ENCODE data around the gene MLC1.
"Not testable (repeated sequence)": the region's sequence is repeated elsewhere in the genome, so short reads cannot be mapped to it uniquely, and the experiment has no call there.

Gene MLC1

DNA sequence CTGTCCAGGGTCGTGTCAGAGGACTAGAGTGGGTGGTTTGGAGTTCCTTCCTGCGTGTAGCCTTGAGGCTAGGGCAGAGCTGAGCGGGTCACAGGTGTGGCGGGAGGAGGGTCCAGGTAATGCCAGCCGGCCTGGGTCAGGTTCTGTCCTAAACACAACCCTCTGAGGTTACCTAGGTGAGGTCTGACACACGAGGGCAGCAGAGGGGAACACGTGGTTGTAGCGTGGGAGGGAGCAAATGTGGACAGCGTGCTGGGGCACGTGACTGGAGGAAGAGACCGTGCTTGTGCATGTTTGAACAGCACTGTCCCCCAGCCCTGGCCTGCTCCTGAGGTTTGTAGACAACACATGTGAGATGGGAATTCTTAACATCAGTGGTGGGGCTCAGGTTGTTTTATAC lies 17.7 kb upstream of the MLC1 start:
- DNase-seq (no peak), ATAC-seq (no peak)

DNA sequence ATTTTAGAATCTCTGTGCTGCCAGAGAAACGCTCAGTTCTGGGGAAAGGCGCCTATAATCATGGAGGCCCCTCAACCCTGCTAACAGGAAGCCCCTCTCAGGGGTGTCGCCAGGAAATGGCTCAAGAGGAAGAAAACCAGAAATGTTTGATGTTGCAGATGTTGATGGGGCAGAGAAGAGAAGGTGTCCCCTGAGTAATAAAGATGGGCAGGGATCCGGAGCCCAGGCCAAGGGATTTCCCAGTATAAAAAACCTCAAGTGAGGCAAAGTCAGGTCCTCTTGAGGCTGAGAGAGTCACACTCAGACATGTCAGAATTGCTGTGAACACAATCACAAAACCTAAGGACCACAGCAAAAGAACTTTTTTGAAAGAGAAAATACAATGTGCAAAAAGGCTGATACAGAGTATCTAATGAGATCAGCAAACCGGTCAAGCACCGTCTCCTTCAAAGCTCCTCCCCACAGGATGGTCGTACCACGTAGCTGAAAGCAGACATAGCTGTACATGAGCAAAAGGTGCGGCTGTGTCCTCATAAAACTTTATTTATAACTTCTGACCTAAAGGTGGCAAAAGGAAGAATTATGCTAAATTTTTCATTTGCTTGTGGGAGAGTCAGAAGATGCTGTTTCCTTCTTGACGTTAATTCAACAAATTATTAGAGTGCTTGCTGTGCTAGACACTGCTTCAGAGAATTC lies 16.8 kb upstream of the MLC1 start:
- ATAC-seq (no peak), DNase-seq (no peak)

DNA sequence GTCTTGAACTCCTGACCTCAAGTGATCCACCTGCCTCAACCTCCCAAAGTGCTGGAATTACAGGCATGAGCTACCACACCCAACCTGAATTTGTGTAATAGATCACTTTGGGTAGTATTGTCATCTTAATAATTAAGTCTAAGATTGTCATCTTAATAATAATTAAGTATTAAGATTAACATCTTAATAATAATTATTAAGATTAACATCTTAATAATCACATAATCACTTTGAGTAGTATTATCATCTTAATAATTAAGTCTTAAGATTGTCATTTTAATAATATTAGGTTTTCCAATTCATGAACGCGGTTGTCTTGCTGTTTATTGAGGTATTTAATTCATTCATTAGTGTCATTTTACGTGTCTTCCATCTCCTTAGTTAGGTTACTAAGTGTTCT lies 12.8 kb upstream of the MLC1 start:
- ATAC-seq (no peak), DNase-seq (no peak)

DNA sequence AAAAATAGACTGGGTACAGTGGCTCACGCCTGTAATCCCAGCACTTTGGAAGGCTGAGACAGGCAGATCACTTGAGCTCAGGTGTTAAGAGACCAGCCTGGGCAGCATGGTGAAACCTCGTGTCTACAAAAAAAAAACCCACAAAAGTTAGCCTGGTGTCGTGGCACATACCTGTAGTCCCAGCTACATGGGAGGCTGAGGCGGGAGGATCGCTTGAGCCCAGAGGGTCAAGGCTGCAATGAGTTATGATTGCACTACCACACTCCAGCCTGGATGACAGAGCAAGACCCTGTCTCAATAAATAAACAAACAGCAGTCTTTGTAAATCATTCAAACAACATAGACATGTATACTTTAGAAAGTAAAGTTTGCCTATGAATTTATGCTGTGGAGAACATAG lies 7.1 kb upstream of the MLC1 start:
- DNase-seq (no peak), ATAC-seq (no peak)

DNA sequence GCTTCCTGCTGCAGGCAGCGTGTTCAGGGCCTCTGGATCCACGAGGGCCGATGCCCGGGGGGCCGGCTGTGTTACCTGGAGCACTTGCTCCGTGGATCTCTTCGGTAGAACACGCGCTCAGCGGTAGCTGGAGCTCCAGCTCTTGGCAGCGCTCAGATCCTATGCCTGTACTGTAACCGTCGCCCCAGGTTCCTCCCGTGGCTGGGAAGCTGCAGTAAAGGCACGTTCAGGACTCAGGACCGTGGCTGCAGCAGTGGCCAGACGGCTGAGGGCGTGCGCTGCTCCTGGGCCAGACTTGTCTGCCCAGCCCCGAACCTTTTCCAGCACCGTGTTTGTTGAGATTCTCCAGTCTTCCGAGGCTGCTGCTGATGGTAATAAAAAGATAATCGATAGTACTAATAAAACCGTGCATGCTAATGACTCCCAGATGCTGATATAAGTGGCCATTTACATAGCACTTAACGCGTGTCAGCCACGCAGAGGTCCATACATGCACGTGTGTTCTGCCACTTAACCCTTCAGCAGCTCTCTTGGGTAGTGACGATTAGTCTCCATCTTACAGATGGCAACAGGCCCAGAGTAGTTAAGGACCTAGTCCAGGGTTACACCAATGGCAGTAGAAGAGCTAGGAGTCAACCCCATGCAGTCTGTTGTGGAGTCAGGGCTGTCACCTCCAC lies 6.0 kb upstream of the MLC1 start:
- ATAC-seq (no peak), DNase-seq (no peak)

DNA sequence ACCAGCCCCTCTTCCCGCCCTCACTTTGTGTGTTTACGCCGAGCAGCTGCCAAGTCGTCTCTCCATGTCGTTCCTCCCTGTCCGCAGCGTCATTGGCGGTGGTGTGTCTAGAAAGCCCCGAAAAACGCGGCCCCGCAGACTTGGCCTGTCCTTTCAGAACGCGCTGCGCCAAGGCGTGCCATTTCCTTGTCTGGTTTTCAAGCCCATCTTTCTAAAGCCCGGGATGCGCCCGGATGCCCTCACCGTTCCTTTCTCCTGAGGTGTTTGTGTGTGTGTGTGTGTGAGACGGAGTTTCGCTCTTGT lies 5.1 kb upstream of the MLC1 start:
- no peak for ATAC-seq

DNA sequence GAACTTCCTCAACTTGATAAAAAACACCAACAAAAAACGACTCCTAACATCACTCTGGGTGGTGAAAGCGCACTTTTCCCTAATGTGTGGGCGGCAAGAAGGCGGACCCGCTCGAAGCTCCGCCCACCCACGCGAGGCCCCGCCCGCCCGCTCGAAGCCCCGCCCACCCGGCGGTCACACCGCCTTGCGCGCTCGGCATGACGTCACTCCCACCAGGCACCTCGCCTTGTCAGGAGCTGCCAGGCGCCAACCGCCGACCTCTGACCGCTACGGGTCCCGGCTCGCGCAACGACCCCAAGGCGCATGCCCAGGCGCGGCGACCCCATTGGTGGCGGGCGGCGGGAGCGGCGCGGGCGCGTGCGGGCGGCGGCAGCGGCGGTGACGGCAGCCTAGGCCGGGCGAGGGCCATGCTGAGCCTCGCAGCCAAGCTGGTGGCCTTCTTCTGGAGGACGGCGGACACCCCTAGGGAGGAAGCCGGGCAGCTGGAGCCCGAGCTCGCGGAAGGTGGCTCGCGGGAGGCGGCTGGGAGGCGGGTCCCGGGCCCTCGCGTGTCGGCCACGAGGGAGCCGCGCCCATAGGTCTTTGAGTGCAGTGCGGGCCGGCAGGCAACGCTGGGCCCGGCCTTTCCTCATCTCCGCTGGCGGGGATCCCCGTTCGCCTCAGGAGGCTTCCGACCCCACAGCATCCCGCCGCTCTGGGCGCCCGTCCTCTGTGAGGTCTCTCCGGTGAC lies 4.6 kb upstream of the MLC1 start, which contains the start of gene MOV10L1:
TSS of gene MOV10L1 (plus strand) at position 325 of the 730 bp plus-strand sequence. CDS start at position 408, 83 bp downstream.
- ATAC-seq = no peak
- peak; percentile 27 for DNase-seq

More for the DNA sequence above, 5.1 kb upstream of the MLC1 start:
- DNase-seq = no peak

DNA sequence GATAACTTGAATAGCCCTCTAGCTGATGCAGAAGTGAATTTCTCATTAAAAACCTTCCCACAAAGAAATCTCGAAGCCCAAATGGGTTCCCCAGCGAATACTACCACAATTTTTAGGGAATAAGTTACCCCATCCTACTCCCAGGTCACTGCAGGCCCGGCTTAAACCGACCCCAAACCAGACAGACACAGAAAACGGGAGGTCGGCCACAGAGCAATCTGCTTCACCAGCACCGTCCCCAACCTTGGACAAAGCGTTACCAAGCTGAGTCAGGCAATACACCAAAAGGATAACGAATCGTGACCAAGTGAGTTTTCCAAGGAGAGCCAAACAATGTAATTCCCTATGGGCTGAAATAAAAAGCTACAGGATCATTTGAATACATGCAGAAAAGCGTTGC lies 4.0 kb upstream of the MLC1 start:
- ATAC-seq (no peak), DNase-seq (no peak)

DNA sequence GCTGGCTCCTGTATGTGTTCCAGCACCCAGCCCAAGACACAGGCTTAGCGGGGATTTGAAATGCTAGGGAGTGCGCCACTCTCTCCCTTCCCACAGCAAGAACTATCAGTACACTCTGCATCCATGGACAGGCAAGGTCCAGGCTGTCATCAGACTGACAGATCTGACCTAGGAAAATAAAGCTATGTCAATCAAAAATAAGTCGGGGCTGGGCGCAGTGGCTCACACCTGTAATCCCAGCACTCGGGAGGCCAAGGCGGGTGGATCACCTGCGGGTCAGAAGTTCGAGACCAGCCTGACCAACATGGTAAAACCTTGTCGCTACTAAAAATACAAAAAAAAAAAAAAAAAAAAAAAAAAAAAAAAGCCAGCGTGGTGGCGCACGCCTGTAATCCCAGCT lies 2.9 kb upstream of the MLC1 start:
- DNase-seq (no peak), ATAC-seq (no peak)

DNA sequence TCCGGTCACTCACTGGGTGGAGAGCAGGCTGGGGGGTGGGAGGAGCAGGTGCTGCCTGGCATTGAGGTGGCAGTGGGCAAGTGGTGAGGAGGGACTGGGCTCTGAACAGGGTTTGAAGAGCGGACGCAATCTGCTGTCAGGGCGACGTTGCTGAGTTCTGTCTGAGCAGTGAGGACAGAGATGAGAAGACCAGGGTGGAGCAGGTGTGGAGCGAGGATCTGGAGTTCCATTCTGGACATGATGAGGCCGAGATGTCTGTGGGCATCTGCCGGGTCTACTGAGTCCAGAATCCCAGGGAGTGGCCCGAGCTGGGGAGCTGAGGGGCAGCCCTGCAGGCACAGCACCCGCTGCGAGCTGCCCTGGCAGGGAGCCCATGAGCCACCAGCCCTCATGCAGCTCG lies 2.4 kb upstream of the MLC1 start:
- ATAC-seq = no peak
- DNase-seq = no peak

DNA sequence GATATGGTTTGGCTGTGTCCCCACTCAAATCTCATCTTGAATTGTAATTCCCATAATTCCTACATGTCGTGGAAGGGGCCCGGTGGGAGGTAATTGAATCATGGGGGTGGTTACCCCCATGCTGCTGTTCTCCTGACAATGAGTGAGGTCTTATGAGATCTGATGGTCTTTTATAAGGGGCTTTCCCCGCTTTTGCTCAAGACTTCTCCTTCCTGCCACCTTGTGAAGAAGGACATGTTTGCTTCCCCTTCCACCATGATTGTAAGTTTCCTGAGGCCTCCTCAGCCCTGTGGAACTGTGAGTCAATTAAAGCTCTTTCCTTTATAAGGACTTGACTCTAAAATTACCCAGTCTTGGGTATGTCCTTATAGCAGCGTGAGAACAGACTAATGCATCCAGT lies 1.7 kb upstream of the MLC1 start:
- ATAC-seq, DNase-seq: not testable (repeated sequence)

DNA sequence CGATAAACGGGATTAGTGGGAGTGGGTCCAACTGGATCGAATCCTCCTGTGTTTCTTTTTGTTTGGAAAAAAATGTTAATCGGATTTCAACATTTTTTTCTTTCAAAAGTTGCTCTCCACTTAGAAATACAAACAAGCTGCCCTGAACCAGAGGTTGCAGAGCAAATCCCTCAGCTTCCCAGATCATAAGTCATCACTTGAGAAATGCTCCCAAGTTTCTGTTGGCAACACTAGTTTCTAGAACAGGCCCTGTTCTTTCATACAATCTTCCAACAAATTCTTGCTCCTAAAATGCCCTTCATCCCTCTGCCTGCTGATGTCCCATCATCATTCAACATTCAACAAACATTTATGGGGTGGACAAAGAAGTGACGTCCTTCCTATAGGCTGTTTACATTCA lies 1.3 kb upstream of the MLC1 start:
- no peak for ATAC-seq
- DNase-seq = no peak

DNA sequence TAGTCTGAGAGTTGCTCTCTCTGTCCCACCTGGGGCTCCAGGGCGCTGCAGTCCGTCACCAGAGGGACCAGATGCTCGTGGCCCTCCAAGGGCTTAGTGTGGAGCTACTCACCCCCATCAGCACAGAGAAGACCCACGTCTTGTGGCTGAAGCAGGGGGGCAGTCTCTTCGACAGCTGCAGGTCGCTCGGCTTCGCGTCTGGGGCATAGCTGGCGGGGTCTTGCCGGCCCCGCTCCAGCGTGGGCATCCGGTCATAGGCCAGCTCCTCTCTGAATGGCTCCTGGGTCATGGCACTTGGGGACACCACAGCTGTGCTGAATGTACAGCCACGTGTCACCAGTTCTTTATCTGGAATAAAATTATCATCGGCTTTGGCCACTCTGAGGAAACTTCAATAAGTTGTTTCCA lies 608 bp downstream of the MLC1 start:
- DNase-seq (no peak), ATAC-seq (no peak)

DNA sequence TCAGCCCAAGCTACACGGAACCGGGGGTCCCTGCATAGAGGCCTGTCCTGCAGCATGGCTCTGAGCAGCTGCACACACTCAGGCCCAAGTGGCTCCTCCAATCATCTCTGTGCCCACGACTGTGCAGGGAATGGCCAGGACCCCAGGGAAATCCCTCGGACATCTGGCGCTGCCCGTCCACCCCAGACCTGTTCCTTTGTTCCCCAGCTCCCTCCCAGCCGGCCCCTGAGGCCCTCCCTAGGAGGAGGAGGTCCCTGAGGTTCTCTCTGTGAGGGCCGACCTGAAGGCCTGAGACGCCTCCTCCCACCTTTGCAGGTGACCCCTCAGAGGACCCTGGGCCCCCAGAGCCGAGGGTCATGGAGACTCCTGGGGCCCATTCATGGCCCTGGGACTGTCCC lies 1.1 kb downstream of the MLC1 start:
- no peak for ATAC-seq
- no peak for DNase-seq

DNA sequence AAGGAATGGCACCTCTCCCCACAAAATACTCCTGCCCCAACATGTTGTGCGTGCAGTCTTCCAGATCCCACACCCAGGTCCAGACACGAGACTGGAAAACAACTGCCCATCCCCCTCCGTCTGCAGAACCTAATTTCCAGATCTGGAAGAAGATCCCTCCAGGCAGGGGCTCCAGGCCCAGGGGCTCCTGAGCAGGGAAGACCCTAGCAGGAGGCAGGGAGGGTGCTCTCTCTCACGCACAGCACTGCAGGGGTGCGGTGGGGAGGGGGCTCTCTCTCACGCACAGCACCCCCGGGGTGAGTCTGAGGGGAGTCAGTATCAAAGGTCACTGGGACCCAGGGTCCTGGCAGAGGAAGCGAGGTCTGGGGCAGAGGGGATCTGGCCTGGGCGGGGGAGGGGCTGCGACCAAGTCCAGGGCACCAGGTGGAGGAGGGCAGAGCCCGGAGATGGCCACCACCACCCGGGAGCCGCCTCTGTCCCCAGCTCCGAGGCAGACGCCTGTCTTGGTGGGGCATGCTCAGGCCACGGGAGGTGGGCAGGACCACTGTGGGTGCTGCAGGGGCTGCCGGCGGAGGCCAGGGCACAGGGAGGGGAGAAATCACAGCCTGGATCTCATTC lies 1.7 kb downstream of the MLC1 start:
- ATAC-seq = no peak
- DNase-seq = no peak

DNA sequence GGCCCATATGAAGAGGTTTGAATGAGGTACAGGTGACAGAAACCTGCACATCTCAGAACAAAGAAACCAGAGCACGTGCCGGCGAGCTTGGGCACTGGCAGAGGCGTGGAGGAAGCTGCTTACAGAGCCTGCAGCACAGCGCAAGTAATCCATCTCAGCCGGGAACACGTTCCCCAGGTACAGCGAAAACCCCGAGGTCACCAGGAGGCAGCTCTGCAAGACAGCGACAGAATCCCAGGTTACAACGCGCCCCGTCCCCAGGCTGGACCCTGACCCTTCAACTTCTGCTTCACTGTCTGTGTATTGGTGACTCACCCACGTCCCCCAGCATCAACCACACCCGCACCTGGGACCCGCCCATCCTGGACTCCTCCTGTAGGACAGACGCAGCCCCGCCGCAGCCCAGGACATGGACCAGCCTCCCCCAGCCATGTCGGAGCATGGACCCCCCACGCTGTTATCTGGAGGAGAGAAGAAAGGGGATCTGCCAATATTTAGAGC lies 2.2 kb downstream of the MLC1 start:
- ATAC-seq (no peak), DNase-seq (no peak)

DNA sequence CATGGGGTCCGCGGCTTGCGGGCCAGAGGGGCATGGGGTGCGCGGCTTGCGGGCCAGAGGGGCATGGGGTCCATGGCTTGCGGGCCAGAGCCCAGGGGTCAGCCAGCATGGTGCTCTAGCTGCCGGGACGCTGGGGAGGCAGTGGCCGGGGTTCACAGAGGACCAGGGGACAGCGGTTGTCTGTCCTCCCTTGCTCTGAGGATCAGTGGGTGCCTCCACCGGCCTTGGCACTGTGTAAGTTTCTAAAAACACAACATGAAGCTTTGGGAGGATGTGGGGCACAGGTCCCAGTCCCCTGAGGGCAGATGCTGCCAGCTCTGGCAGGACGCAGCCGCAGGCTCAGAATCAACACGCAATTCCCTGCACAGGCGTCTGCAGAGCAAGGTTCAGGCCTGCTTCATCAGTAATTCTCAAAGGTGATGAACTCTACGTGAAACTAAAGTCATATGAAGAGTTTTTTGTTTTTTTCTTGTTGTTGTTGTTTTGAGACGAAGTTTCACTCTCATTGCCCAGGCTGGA lies 3.0 kb downstream of the MLC1 start:
- no peak for DNase-seq
- no peak for ATAC-seq

DNA sequence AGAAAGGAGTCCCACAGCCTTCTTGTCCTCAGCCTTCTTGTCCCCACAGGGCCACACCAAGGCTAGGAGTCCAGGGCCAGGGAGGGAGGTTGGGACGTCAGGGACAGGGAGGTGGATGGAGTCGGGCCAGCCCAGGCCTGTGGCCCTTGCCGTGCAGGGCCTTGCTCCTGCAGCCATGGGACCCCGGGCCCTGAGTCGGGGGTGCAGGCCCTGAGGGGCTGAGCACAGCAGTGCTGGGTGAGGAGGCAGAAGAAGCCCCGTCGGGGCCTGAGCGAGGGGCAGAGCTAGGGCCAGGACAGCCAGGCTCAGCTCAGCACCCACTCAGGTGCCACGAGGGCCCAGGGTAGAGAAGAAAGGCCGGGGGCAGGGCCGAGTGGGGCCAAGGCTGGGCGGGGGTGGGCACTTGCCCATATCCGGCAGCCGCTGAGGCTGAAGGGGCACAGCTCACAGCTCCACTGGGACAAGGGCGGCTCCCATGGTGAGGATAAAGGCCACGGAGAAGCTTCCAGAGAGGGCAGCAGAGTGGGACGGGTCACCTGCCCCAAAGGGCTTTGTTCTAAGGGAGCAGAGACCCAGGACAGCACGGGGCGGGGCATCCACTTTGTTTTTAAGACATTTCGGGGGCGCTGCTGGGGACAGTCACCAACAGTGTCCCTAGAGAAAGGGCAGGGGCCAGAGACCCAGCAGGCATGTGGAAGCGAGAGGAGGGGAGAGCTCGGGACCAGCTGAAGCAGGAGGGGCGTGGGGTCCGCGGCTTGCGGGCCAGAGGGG lies 3.6 kb downstream of the MLC1 start:
- DNase-seq (no peak), ATAC-seq (no peak)

DNA sequence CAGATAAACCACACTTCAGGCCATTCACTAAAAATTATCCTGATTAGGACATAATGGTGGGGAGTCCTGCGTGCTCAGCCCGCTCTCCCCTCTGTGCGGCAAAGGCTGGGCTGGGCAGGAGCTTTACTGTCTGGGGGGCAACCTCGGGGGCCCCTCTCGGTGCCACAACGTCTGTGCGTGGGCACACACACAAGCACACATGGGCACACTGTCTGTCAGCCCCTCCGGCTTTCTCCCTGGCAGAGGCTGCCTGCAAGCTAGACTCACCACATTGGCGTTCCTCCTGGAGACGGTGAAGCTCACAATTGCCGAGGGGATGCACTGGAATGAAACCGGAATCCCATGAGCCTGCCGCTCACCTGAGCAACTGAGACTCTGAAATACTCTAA lies 5.2 kb downstream of the MLC1 start:
- DNase-seq = no peak
- no peak for ATAC-seq

DNA sequence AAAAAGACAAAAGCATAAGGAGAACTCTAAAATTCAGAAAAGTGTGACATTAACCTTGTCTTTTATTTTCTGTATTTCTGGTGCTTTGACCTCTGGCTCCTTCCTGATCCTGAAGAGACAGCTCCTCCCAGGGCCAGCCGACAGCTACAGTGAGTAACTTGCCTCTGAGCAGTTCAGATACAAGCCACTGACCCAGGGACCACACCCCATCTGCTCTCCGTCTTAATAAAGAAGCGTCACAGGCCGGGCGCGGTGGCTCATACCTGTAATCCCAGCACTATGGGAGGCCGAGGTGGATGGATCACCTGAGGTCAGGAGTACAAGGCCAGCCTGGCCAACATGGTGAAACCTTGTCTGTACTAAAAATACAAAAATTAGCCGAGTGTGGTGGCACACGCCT lies 6.5 kb downstream of the MLC1 start:
- ATAC-seq = no peak

DNA sequence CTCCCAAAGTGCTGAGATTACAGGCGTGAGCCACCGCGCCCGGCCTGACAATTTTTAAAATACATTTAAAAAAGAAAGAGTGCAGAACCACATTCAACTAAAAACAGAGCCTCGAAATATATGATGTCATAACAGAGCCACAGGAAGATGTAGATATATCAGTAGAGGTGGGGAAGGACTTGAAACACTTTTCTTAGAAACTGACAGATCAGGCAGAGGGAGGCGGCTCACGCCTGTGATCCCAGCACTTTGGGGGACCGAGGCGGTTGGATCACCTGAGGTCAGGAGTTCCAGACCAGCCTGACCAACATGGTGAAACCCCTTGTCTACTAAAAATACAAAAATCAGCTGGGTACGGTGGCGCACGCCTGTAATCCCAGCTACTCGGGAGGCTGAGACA lies 7.0 kb downstream of the MLC1 start:
- DNase-seq (no peak), ATAC-seq (no peak)

More for the DNA sequence above, 6.5 kb downstream of the MLC1 start:
- DNase-seq = no peak

Data from stimulated activated naive CD8-positive, alpha-beta T cell treated with anti-CD3 and anti-CD28 coated beads, Interleukin-15, Interleukin-2, amounts not matched to agents 100 U/mL and 50 U/mL, for 24 hours (primary cell).